ENCODE measurements around the gene VAPA. TPM values are rescaled to one million over a fixed set of nuclear protein-coding genes. Genes with fewer than 3 reads are reported as not detected.

VAPA gene
- total RNA-seq, 1 donor from 2014 or later: 167 TPM

- DNase-seq: no peak
These were observed 29.5 kb downstream of the VAPA start for GRCh38 chr18:9943311-9943710.

GRCh38 chr18:9944805-9945204 lies 31.0 kb downstream of the VAPA start:
- no peak for DNase-seq

- DNase-seq: no peak
These were observed 33.0 kb downstream of the VAPA start for GRCh38 chr18:9946831-9947230.

GRCh38 chr18:9947248-9947647 lies 33.4 kb downstream of the VAPA start:
- DNase-seq: no peak

GRCh38 chr18:9949315-9949714 lies 35.5 kb downstream of the VAPA start:
- no peak for DNase-seq

- DNase-seq: no peak
These were observed 36.0 kb downstream of the VAPA start for GRCh38 chr18:9949861-9950260.

- no peak for DNase-seq
These were observed 36.6 kb downstream of the VAPA start for GRCh38 chr18:9950289-9951016.

GRCh38 chr18:9951022-9951859 lies 37.4 kb downstream of the VAPA start:
- no peak for DNase-seq

GRCh38 chr18:9952633-9953416 lies 39.0 kb downstream of the VAPA start:
- DNase-seq: no peak

GRCh38 chr18:9958861-9959399 lies 45.1 kb downstream of the VAPA start:
- no peak for DNase-seq

GRCh38 chr18:9959564-9959963 lies 45.7 kb downstream of the VAPA start:
- DNase-seq: no peak

- DNase-seq: no peak
These were observed 46.6 kb downstream of the VAPA start for GRCh38 chr18:9960258-9960904.

GRCh38 chr18:9961041-9961440 lies 47.2 kb downstream of the VAPA start:
- no peak for DNase-seq

- DNase-seq: no peak
These were observed 52.2 kb downstream of the VAPA start for GRCh38 chr18:9965711-9966624.

GRCh38 chr18:9968081-9968848 lies 54.4 kb downstream of the VAPA start:
- no peak for DNase-seq

- DNase-seq: no peak
These were observed 55.4 kb downstream of the VAPA start for GRCh38 chr18:9969247-9969646.

GRCh38 chr18:9971313-9971920 lies 57.6 kb downstream of the VAPA start:
- DNase-seq: peak; percentile 43

GRCh38 chr18:9973470-9973869 lies 59.7 kb downstream of the VAPA start:
- DNase-seq: no peak

GRCh38 chr18:9974279-9974915 lies 60.6 kb downstream of the VAPA start:
- no peak for DNase-seq
